GM23248 (cell line): ENCODE results near the gene KDM6B. TPM values are rescaled to one million over a fixed set of nuclear protein-coding genes. Genes with fewer than 3 reads are reported as not detected.

ENCODE experiments used
- DNase-seq: peaks from one replicate; pipeline ENCODE4 v3.0.0-alpha.2; 2015
- H2AFZ ChIP-seq: fragments of 200-600 bp; sonication (generic); 2 replicates; pipeline ENCODE4 v1.6.1; 2016; ENCODE audit warnings: antibody characterized with exemption
- H3F3A ChIP-seq: fragments of 200-600 bp; sonication (generic); 2 replicates; pipeline ENCODE4 v1.6.1; 2016; ENCODE audit warnings: mild to moderate bottlenecking, antibody characterized with exemption, mixed run types; ENCODE audit not compliant: insufficient read depth
- H3K27ac ChIP-seq: fragments of 200-600 bp; sonication (generic); 2 replicates; pipeline ENCODE4 v1.5.1; 2016; ENCODE audit warnings: mild to moderate bottlenecking
- H3K27me3 ChIP-seq: fragments of 200-600 bp; sonication (generic); replicated peaks from 2 replicates; pipeline ENCODE4 v1.6.1; 2016; ENCODE audit warnings: mild to moderate bottlenecking; ENCODE audit not compliant: insufficient read depth
- H3K36me3 ChIP-seq: fragments of 200-600 bp; sonication (generic); 2 replicates; pipeline ENCODE4 v1.6.1; 2016; ENCODE audit warnings: low read depth, mild to moderate bottlenecking
- H3K4me1 ChIP-seq: fragments of 200-600 bp; sonication (generic); 2 replicates; pipeline ENCODE4 v1.6.1; 2016; ENCODE audit warnings: mild to moderate bottlenecking; ENCODE audit not compliant: insufficient read depth
- H3K4me2 ChIP-seq: fragments of 200-600 bp; sonication (generic); one replicate; pipeline ENCODE4 v1.6.1; 2016; ENCODE audit warnings: mild to moderate bottlenecking; ENCODE audit not compliant: unreplicated experiment
- H3K4me3 ChIP-seq: fragments of 200-600 bp; sonication (generic); 2 replicates; pipeline ENCODE4 v1.5.1; 2016; ENCODE audit warnings: mild to moderate bottlenecking
- H3K79me2 ChIP-seq: fragments of 200-600 bp; sonication (generic); 2 replicates; pipeline ENCODE4 v1.6.1; 2016; ENCODE audit warnings: mild to moderate bottlenecking; ENCODE audit not compliant: insufficient read depth
- H3K9ac ChIP-seq: fragments of 200-600 bp; sonication (generic); 2 replicates; pipeline ENCODE4 v1.6.1; 2016; ENCODE audit warnings: mild to moderate bottlenecking
- H3K9me2 ChIP-seq: fragments of 200-600 bp; sonication (generic); 2 replicates; pipeline ENCODE4 v1.6.1; 2016; ENCODE audit warnings: mixed run types, mild to moderate bottlenecking, moderate library complexity; ENCODE audit not compliant: insufficient read depth
- H3K9me3 ChIP-seq: fragments of 200-600 bp; sonication (generic); one replicate; pipeline ENCODE4 v1.6.1; 2017; ENCODE audit warnings: low read depth
- H4K20me1 ChIP-seq: fragments of 200-600 bp; sonication (generic); 2 replicates; pipeline ENCODE4 v1.6.0; 2016; ENCODE audit not compliant: insufficient read depth
- EZH2 ChIP-seq: fragments of 200-600 bp; sonication (generic); IDR thresholded peaks from 2 replicates; pipeline ENCODE4 v1.6.1; 2018; ENCODE audit warnings: antibody characterized with exemption, mild to moderate bottlenecking; ENCODE audit not compliant: insufficient read depth, poor library complexity, severe bottlenecking
- EZH2phosphoT487 ChIP-seq: fragments of 200-600 bp; sonication (generic); IDR thresholded peaks from 2 replicates; pipeline ENCODE4 v1.6.1; 2018; ENCODE audit warnings: antibody characterized with exemption, moderate library complexity, mild to moderate bottlenecking, low read depth; ENCODE audit not compliant: insufficient read depth
- WGBS, 2 experiments: methylation state at CpG; one replicate each; pipeline ENCODE4 v1.1.6; 2015 to 2017; ENCODE audit warnings: low lambda C conversion rate in 2 of 2, low coverage in 1 of 2; ENCODE audit errors: missing lambda C conversion rate in 2 of 2; 5-methylcytosine and 5-hydroxymethylcytosine counted together
- in situ Hi-C: fragments of 300-500 bp; cut with MboI; formaldehyde crosslinking; loops from 2 replicates; pipeline ENCODE4 v1.15.0; 2020
- polyA plus RNA-seq: library from polyadenylated mRNA; unstranded; fragments of >200 nt; fragmentation: Nextera tagmentation; extraction: Ambion mirVana; gene quantifications from 2 replicates; pipeline ENCODE4 v1.2.1, GENCODE V29; 2016
- total RNA-seq: library from RNA; depleted of rRNA; stranded (reverse); fragments of >200 nt; shearing (Covaris generic); gene quantifications from 2 replicates; pipeline ENCODE4 v1.2.3, GENCODE V29; 2014

Gene KDM6B
- total and polyA plus RNA-seq, 2 experiments from 2014 or later, result 1.3 to 2.3 TPM

GRCh38 chr17:7823581-7824001, 10.4 kb upstream of the KDM6B start:
- Histone ChIP-seq H3F3A (peaks cover 10% of the 10 kb centered on the region), H3K9me3 (no peaks in the 10 kb centered on the region), H3K4me2 (no peak overlapping the region), H3K27me3 (no peaks in the 10 kb centered on the region), H3K79me2 (no peaks in the 10 kb centered on the region), H3K4me1 (no peaks in the 10 kb centered on the region), H3K9ac (no peak overlapping the region), H3K9me2 (no peaks in the 10 kb centered on the region), H3K4me3 (no peak overlapping the region), H3K36me3 (no peaks in the 10 kb centered on the region), H2AFZ (no peak overlapping the region), H4K20me1 (no peaks in the 10 kb centered on the region), H3K27ac (no peak overlapping the region)
- in situ Hi-C loops, result no loop called here
- WGBS, 2 experiments, result 78 to 82% methylated on average over 19 to 20 of the region's 20 CpGs
- TF ChIP-seq EZH2 (no peak), EZH2phosphoT487 (no peak)
- DNase-seq, result no peak

- in situ Hi-C loops, result no loop called here
- WGBS, 2 experiments, result 59 to 67% methylated on average over 9 of the region's 9 CpGs
Measured at GRCh38 chr17:7824021-7824924, 9.7 kb upstream of the KDM6B start.

GRCh38 chr17:7825206-7825990, 8.6 kb upstream of the KDM6B start:
- peak; percentile 64 for DNase-seq
- Histone ChIP-seq H2AFZ (no peak overlapping the region), H3K79me2 (no peaks in the 10 kb centered on the region), H3K9ac (no peak overlapping the region), H3K4me2 (peak overlapping the region; percentile 0), H3K27ac (no peak overlapping the region), H4K20me1 (no peaks in the 10 kb centered on the region), H3K4me1 (no peaks in the 10 kb centered on the region), H3K9me3 (no peaks in the 10 kb centered on the region), H3F3A (peaks cover 10% of the 10 kb centered on the region), H3K27me3 (no peaks in the 10 kb centered on the region), H3K36me3 (no peaks in the 10 kb centered on the region), H3K4me3 (no peak overlapping the region), H3K9me2 (no peaks in the 10 kb centered on the region)
- no peak for TF ChIP-seq EZH2
- no peak for TF ChIP-seq EZH2phosphoT487
- 28 to 31% methylated on average over 12 of the region's 12 CpGs for WGBS, 2 experiments
- in situ Hi-C loops, result no loop called here

More at GRCh38 chr17:7824021-7824924, 9.7 kb upstream of the KDM6B start:
- Histone ChIP-seq H3K27ac (no peak overlapping the region), H3K9me3 (no peaks in the 10 kb centered on the region), H3K9me2 (no peaks in the 10 kb centered on the region), H3K27me3 (no peaks in the 10 kb centered on the region), H3K9ac (no peak overlapping the region), H3K4me1 (no peaks in the 10 kb centered on the region), H3F3A (peaks cover 10% of the 10 kb centered on the region), H2AFZ (no peak overlapping the region), H3K4me3 (no peak overlapping the region), H3K79me2 (no peaks in the 10 kb centered on the region), H4K20me1 (no peaks in the 10 kb centered on the region), H3K36me3 (no peaks in the 10 kb centered on the region), H3K4me2 (no peak overlapping the region)
- TF ChIP-seq EZH2 (no peak), EZH2phosphoT487 (no peak)
- no peak for DNase-seq

- no peak overlapping the region for H3K27ac ChIP-seq
- H3K79me2 ChIP-seq, result no peaks in the 10 kb centered on the region
- H3K27me3 ChIP-seq, result no peaks in the 10 kb centered on the region
- TF ChIP-seq EZH2 (no peak), EZH2phosphoT487 (no peak)
- in situ Hi-C loops, result loop anchor here (10.0 kb wide), 1 partner anchor 56 kb away; no protein-coding TSS in a partner anchor
- H3K9ac ChIP-seq, result no peak overlapping the region
- no peak overlapping the region for H3K4me2 ChIP-seq
- no peaks in the 10 kb centered on the region for H3K9me2 ChIP-seq
- peaks cover 10% of the 10 kb centered on the region for H3F3A ChIP-seq
- peaks cover 4% of the 10 kb centered on the region; the same call in 1 of the 2 replicates for H3K4me1 ChIP-seq
- no peak for DNase-seq
- no peak overlapping the region for H2AFZ ChIP-seq
- no peaks in the 10 kb centered on the region for H3K36me3 ChIP-seq
- no peaks in the 10 kb centered on the region for H3K9me3 ChIP-seq
- H3K4me3 ChIP-seq, result no peak overlapping the region
- H4K20me1 ChIP-seq, result no peaks in the 10 kb centered on the region
- WGBS, 2 experiments, result 80 to 82% methylated on average over 8 of the region's 8 CpGs
Measured at GRCh38 chr17:7830616-7831015, 3.4 kb upstream of the KDM6B start.
